ENCODE measurements around the gene NUDT7.

DNA sequence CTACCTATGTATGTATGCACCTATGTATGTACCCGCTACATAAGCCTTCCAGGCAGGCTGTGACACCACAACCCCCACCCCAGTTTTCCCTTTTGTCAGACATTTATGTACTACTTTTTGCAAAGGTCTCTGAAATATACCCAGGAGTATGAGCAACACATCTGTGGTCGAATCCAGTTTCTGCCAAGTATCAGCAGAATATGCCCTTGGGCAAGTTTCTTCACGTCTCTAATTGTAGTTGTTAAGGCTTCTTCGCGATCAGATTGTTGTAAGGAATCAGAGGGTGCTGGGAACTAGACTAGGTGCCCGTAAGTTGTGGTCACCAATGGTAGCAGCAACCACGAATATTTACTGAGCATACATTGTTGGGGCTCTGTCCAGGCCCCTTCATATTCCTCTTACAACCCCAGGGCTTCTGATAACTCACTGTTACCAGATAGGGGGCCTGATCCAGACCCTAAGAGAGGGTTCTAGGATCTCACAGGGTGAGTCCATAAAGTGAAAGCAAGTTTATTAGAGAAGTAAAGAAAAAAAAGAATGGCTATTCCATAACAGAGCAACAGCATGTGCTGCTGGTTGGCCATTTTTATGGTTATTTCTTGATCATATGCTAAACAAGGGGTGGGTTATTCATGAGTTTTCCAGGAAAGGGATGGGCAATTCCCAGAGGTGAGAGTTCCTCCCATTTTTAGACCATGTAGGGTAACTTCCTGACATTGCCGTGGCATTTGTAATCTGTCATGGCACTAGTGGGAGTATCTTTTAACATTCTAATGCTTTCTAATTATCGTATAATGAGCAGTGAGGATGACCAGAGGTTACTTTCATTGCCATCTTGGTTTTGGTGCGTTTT, 16.6 kb downstream of the NUDT7 start:
- TF ChIP-seq, protein P1, sequence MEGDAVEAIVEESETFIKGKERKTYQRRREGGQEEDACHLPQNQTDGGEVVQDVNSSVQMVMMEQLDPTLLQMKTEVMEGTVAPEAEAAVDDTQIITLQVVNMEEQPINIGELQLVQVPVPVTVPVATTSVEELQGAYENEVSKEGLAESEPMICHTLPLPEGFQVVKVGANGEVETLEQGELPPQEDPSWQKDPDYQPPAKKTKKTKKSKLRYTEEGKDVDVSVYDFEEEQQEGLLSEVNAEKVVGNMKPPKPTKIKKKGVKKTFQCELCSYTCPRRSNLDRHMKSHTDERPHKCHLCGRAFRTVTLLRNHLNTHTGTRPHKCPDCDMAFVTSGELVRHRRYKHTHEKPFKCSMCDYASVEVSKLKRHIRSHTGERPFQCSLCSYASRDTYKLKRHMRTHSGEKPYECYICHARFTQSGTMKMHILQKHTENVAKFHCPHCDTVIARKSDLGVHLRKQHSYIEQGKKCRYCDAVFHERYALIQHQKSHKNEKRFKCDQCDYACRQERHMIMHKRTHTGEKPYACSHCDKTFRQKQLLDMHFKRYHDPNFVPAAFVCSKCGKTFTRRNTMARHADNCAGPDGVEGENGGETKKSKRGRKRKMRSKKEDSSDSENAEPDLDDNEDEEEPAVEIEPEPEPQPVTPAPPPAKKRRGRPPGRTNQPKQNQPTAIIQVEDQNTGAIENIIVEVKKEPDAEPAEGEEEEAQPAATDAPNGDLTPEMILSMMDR (conservative IDR thresholded peaks at IDR 0.05 in 1 of 2, IDR thresholded peaks at IDR 0.05 in 1 of 2; ENCODE audit: extremely low read depth in 1 of 2, insufficient read depth in 1 of 2, low read depth in 1 of 2, low read length in 2 of 2), result no peak
- no peak for TF ChIP-seq EZH2 (IDR thresholded peaks at IDR 0.05; ENCODE audit: borderline replicate concordance, low read length)

Data from mammary epithelial cell (primary cell).